GM12878 (cell line): ENCODE results near the gene RAPGEF1. TPM values are rescaled to one million over a fixed set of nuclear protein-coding genes. Genes with fewer than 3 reads are reported as not detected.

Experiments used
- ATF2 ChIP-seq: IDR thresholded peaks from 2 replicates; pipeline ENCODE4 v1.6.1; 2012; ENCODE audit warnings: low read length, inconsistent platforms
- ATF7 ChIP-seq: fragments of 450-650 bp; IDR thresholded peaks from 2 replicates; pipeline ENCODE4 v1.6.1; 2016; ENCODE audit warnings: low read depth, mild to moderate bottlenecking
- E4F1 ChIP-seq: fragments of 450-650 bp; IDR thresholded peaks from 2 replicates; pipeline ENCODE4 v1.6.1; 2018; ENCODE audit warnings: borderline replicate concordance, mild to moderate bottlenecking; ENCODE audit not compliant: partially characterized antibody
- EED ChIP-seq: sonication (generic); IDR thresholded peaks from 2 replicates; pipeline ENCODE4 v1.6.1; 2016; ENCODE audit warnings: antibody characterized with exemption, low read depth
- HDAC2 ChIP-seq: fragments of 200-600 bp; sonication (generic); IDR thresholded peaks from 2 replicates; pipeline ENCODE4 v1.6.1; 2017
- IKZF1 ChIP-seq: fragments of 450-650 bp; conservative IDR thresholded peaks from 2 replicates; pipeline ENCODE4 v1.6.1; 2017; ENCODE audit warnings: antibody characterized with exemption, mild to moderate bottlenecking
- IRF4 ChIP-seq: IDR thresholded peaks from 2 replicates; pipeline ENCODE4 v1.6.1; 2011; ENCODE audit warnings: low read depth, low read length
- JUND ChIP-seq: IDR thresholded peaks from 2 replicates; pipeline ENCODE4 v1.6.1; 2012; ENCODE audit warnings: low read depth, mild to moderate bottlenecking, low read length, improper control_type of control experiment, moderate library complexity
- MEF2A ChIP-seq: IDR thresholded peaks from 2 replicates; pipeline ENCODE4 v1.6.1; 2011; ENCODE audit warnings: low read depth, mild to moderate bottlenecking, low read length, moderate library complexity; ENCODE audit not compliant: insufficient read depth
- MEF2B ChIP-seq: fragments of 450-650 bp; IDR thresholded peaks from 2 replicates; pipeline ENCODE4 v1.6.1; 2018; ENCODE audit warnings: mild to moderate bottlenecking, moderate library complexity; ENCODE audit not compliant: partially characterized antibody, poor library complexity, severe bottlenecking
- NFIC ChIP-seq: IDR thresholded peaks from 2 replicates; pipeline ENCODE4 v1.6.1; 2012; ENCODE audit warnings: low read depth, mild to moderate bottlenecking, inconsistent platforms, low read length, moderate library complexity
- PKNOX1 ChIP-seq: fragments of 450-650 bp; IDR thresholded peaks from 2 replicates; pipeline ENCODE4 v1.6.1; 2016; ENCODE audit warnings: mild to moderate bottlenecking
- PML ChIP-seq: IDR thresholded peaks from 2 replicates; pipeline ENCODE4 v1.6.1; 2012; ENCODE audit warnings: low read length, inconsistent platforms
- POLR2A ChIP-seq: IDR thresholded peaks from 2 replicates; pipeline ENCODE4 v1.6.1; 2011; ENCODE audit warnings: low read depth, mild to moderate bottlenecking, low read length
- POLR2AphosphoS5 ChIP-seq: IDR thresholded peaks from 2 replicates; pipeline ENCODE4 v1.6.1; 2011; ENCODE audit warnings: mild to moderate bottlenecking, low read length, inconsistent platforms
- RBBP5 ChIP-seq: fragments of 200-600 bp; sonication (generic); conservative IDR thresholded peaks from 2 replicates; pipeline ENCODE4 v1.6.1; 2016
- SMAD1 ChIP-seq: fragments of 450-650 bp; IDR thresholded peaks from 2 replicates; pipeline ENCODE4 v1.6.1; 2018; ENCODE audit warnings: mild to moderate bottlenecking, low read depth; ENCODE audit not compliant: partially characterized antibody
- TCF7 ChIP-seq: IDR thresholded peaks from 2 replicates; pipeline ENCODE4 v1.6.1; 2014; ENCODE audit warnings: antibody characterized with exemption, borderline replicate concordance
- YY1 ChIP-seq: IDR thresholded peaks from 2 replicates; pipeline ENCODE4 v1.6.1; 2011; ENCODE audit warnings: low read depth, mild to moderate bottlenecking, low read length
- ZNF217 ChIP-seq: fragments of 450-650 bp; IDR thresholded peaks from 2 replicates; pipeline ENCODE4 v1.6.1; 2017; ENCODE audit warnings: antibody characterized with exemption, mild to moderate bottlenecking
- polyA plus RNA-seq, 11 experiments: library from polyadenylated mRNA; depleted of rRNA in 4 of 11; unstranded in 6 of 11; stranded (reverse) in 5 of 11; fragments of >200 nt; fragmentation: Nextera tagmentation in 4 of 11; fragmentation: Illumina TruSeq in 1 of 11; extraction: Ambion mirVana in 4 of 11; extraction: Trizol in 1 of 11; gene quantifications; 1 replicate in 1 of 11; 2 replicates in 10 of 11; pipeline versions ENCODE4 v1.2.1 to v1.2.3, GENCODE V29; 2011 to 2016; ENCODE audit warnings: inconsistent platforms in 2 of 11, missing spikeins in 2 of 11, low read depth in 1 of 11
- total RNA-seq, 4 experiments: library from RNA; depleted of rRNA in 3 of 4; stranded (reverse); fragments of >200 nt in 3 of 4; fragmentation: Illumina TruSeq in 1 of 4; extraction: Trizol in 1 of 4; gene quantifications; 2 replicates each; pipeline versions ENCODE4 v1.2.1 to v1.2.3, GENCODE V29; 2013 to 2021
- TF ChIP-seq, protein P1 (sequence below): fragments of 150-350 bp; IDR thresholded peaks from 2 replicates; pipeline ENCODE4 v1.6.1; 2016; ENCODE audit warnings: low read depth, low read length
- TF ChIP-seq, protein P2 (sequence below): fragments of 450-650 bp; IDR thresholded peaks from 2 replicates; pipeline ENCODE4 v1.6.1; 2017; ENCODE audit warnings: low read depth, mild to moderate bottlenecking, moderate library complexity

RAPGEF1 gene
- total and polyA plus RNA-seq, 10 of the 15 experiments (the other 5 are each of a cell fraction or from before 2014, with no cell fraction given), result 0.42 to 113 (median 45.9) TPM

DNA sequence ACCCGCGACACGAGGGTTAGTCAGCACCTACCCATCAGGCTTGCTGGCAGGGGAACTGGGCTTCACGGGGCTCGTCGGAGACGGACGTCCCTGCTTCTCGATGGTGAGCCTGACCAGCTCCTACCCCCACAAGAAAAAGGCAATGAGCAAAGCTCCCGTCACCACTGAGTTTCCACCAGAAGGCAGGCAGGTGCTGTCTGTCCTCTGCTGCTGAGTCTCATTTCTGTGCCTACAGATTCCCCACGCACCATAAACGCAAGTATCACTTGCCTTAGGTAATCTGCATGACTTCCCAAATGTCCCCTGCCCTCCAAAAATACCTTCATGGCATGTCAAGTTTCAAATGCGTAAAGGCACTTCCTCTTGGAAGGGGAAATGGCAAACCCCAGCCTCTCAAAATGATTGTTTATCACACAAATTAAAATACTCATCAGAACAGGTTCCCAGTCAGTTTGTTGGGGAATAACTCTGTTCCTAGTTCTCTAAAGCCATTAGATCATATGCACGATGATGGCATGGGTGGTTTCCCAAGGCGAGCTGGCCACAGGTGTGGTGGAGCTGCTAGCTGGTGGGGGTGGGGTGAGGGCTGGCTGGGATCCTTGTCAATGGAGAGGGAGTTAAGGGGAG is 109.6 kb downstream of the RAPGEF1 start (continued):
- TF ChIP-seq E4F1 (no peak), ZNF217 (no peak), PML (peak; percentile 63; the same call in 1 of the 2 replicates), NFIC (peak; percentile 98), SMAD1 (peak; percentile 57), EED (peak; percentile 99), TCF7 (peak; percentile 59; the same call in 1 of the 2 replicates), HDAC2 (no peak), PKNOX1 (peak; percentile 39; the same call in 1 of the 2 replicates), ATF7 (peak; percentile 94), ATF2 (peak; percentile 87), POLR2AphosphoS5 (peak; percentile 86), MEF2B (peak; percentile 78), MEF2A (peak; percentile 90), RBBP5 (no peak), POLR2A (peak; percentile 71), IKZF1 (peak; percentile 99), YY1 (peak; percentile 1; the same call in 1 of the 2 replicates), IRF4 (peak; percentile 87), JUND (peak; percentile 3; the same call in 1 of the 2 replicates)
- TF ChIP-seq, protein P1, sequence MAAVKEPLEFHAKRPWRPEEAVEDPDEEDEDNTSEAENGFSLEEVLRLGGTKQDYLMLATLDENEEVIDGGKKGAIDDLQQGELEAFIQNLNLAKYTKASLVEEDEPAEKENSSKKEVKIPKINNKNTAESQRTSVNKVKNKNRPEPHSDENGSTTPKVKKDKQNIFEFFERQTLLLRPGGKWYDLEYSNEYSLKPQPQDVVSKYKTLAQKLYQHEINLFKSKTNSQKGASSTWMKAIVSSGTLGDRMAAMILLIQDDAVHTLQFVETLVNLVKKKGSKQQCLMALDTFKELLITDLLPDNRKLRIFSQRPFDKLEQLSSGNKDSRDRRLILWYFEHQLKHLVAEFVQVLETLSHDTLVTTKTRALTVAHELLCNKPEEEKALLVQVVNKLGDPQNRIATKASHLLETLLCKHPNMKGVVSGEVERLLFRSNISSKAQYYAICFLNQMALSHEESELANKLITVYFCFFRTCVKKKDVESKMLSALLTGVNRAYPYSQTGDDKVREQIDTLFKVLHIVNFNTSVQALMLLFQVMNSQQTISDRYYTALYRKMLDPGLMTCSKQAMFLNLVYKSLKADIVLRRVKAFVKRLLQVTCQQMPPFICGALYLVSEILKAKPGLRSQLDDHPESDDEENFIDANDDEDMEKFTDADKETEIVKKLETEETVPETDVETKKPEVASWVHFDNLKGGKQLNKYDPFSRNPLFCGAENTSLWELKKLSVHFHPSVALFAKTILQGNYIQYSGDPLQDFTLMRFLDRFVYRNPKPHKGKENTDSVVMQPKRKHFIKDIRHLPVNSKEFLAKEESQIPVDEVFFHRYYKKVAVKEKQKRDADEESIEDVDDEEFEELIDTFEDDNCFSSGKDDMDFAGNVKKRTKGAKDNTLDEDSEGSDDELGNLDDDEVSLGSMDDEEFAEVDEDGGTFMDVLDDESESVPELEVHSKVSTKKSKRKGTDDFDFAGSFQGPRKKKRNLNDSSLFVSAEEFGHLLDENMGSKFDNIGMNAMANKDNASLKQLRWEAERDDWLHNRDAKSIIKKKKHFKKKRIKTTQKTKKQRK, result no peak
- TF ChIP-seq, protein P2, sequence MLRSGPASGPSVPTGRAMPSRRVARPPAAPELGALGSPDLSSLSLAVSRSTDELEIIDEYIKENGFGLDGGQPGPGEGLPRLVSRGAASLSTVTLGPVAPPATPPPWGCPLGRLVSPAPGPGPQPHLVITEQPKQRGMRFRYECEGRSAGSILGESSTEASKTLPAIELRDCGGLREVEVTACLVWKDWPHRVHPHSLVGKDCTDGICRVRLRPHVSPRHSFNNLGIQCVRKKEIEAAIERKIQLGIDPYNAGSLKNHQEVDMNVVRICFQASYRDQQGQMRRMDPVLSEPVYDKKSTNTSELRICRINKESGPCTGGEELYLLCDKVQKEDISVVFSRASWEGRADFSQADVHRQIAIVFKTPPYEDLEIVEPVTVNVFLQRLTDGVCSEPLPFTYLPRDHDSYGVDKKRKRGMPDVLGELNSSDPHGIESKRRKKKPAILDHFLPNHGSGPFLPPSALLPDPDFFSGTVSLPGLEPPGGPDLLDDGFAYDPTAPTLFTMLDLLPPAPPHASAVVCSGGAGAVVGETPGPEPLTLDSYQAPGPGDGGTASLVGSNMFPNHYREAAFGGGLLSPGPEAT, result peak; percentile 96
